ES-I3 (cell line): ENCODE measurements around the gene TRPC4.

Experiments
- H3K36me3 ChIP-seq: 2 replicates; pipeline ENCODE4 v1.6.1; 2013; ENCODE audit warnings: mild to moderate bottlenecking, low read length, control low read depth, moderate library complexity; ENCODE audit not compliant: insufficient read depth
- H3K4me1 ChIP-seq: 2 replicates; pipeline ENCODE4 v1.6.1; 2013; ENCODE audit warnings: mild to moderate bottlenecking, control low read depth, low read length; ENCODE audit not compliant: insufficient read depth
- H3K9ac ChIP-seq: 2 replicates; pipeline ENCODE4 v1.6.1; 2013; ENCODE audit warnings: low read depth, mild to moderate bottlenecking, low read length, moderate library complexity
- H3K9me3 ChIP-seq: 2 replicates; pipeline ENCODE4 v1.6.1; 2013; ENCODE audit warnings: mild to moderate bottlenecking, low read length, moderate library complexity; ENCODE audit not compliant: control insufficient read depth, insufficient read depth

Gene TRPC4

GRCh38 chr13:37681281-37682032 lies 188.1 kb downstream of the TRPC4 start:
- no peaks in the 10 kb centered on the region for H3K9me3 ChIP-seq
- no peaks in the 10 kb centered on the region for H3K4me1 ChIP-seq
- no peak overlapping the region for H3K9ac ChIP-seq
- no peaks in the 10 kb centered on the region for H3K36me3 ChIP-seq

GRCh38 chr13:37680137-37680536 lies 189.4 kb downstream of the TRPC4 start:
- Histone ChIP-seq H3K36me3 (no peaks in the 10 kb centered on the region), H3K4me1 (no peaks in the 10 kb centered on the region), H3K9ac (no peak overlapping the region), H3K9me3 (no peaks in the 10 kb centered on the region)

GRCh38 chr13:37679043-37679442 lies 190.5 kb downstream of the TRPC4 start:
- no peaks in the 10 kb centered on the region for H3K4me1 ChIP-seq
- H3K36me3 ChIP-seq = no peaks in the 10 kb centered on the region
- H3K9ac ChIP-seq = no peak overlapping the region
- no peaks in the 10 kb centered on the region for H3K9me3 ChIP-seq

DNA sequence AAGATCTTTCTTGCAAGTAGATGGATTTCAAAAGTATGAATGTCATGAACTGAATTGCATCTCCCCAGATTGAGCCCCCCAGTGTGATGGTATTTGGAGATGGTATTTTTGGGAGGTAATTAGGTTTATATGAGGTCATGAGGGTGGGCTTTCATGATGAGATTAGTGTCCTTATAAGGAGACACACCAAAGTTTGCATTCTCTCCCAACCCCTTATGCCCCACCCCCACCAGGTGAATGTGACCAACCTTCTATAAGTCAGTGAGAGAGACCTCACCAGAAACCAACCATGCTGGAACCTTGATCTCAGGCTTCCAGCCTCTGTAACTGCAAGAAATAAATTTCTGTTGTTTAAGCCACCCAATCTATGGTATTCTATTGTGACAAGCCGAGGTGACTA lies 199.7 kb downstream of the TRPC4 start:
- no peaks in the 10 kb centered on the region for H3K36me3 ChIP-seq
- no peak overlapping the region for H3K9ac ChIP-seq
- no peaks in the 10 kb centered on the region for H3K9me3 ChIP-seq
- H3K4me1 ChIP-seq = peaks cover 10% of the 10 kb centered on the region; the same call in 1 of the 2 replicates

- Histone ChIP-seq H3K9me3 (no peaks in the 10 kb centered on the region), H3K36me3 (no peaks in the 10 kb centered on the region), H3K4me1 (peaks cover 10% of the 10 kb centered on the region; the same call in 1 of the 2 replicates), H3K9ac (no peak overlapping the region)
Measured at GRCh38 chr13:37667702-37668101, 201.9 kb downstream of the TRPC4 start.

DNA sequence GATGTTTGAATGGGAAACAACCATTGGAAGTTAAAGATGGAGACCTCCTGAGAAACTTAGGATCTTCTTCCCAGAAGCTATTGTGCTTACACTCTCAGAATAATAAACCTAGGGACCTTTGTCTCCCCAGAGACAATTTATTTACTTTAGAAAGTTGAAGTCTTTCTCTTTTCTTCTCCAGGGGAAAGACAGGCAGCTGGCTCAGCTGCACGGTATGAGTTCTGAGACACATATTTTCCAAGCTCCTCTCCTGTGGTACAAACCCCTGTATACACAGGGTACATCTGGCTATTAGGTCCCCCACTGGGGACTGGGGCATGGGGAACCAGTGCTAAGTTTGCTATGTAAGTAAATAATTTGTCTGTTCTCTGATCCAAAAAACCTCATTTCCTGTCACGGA lies 203.5 kb downstream of the TRPC4 start:
- Histone ChIP-seq H3K4me1 (peaks cover 10% of the 10 kb centered on the region; the same call in 1 of the 2 replicates), H3K9me3 (no peaks in the 10 kb centered on the region), H3K36me3 (no peaks in the 10 kb centered on the region), H3K9ac (no peak overlapping the region)

GRCh38 chr13:37665420-37665819 lies 204.2 kb downstream of the TRPC4 start:
- no peaks in the 10 kb centered on the region for H3K9me3 ChIP-seq
- H3K9ac ChIP-seq = no peak overlapping the region
- no peaks in the 10 kb centered on the region for H3K36me3 ChIP-seq
- H3K4me1 ChIP-seq = peaks cover 10% of the 10 kb centered on the region; the same call in 1 of the 2 replicates

DNA sequence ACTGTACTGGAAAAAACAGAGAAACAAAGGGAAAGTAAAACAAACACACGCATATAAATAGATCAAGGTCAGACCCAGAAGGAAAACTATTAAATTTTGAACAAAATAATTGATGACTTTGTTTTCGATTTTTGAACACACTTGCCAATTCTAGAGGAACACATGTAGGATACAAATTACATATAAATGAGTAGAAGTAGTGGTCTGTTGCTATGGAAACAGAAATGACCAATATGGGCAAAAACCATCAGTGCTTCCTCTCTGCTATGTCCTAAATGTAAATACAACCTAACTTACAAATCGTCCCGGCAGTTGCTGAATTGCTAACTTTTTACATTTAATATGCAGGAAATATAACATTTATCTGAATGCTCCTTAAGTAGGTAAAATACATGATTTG lies 205.8 kb downstream of the TRPC4 start:
- H3K9ac ChIP-seq = no peak overlapping the region
- peaks cover 10% of the 10 kb centered on the region; the same call in 1 of the 2 replicates for H3K4me1 ChIP-seq
- H3K9me3 ChIP-seq = no peaks in the 10 kb centered on the region
- H3K36me3 ChIP-seq = no peaks in the 10 kb centered on the region

DNA sequence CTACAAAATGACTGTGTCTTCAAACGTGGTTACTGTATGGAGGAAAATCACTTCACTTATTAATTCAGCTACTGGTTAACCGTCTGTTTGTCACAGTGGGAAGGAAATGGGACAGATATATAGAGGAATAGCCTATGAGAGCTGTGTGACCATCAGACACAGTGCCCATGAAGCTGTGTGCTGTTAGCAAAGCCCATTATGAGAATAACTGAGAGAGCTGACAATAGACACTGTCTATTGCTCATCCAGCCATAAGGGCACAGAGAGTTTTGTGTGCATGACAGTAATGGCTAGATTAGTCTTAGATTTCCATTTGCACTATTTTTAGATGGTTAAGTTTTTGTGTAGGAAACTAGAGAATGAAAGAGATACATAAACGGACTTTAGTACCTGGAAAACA lies 206.9 kb downstream of the TRPC4 start:
- Histone ChIP-seq H3K9me3 (no peaks in the 10 kb centered on the region), H3K4me1 (peaks cover 10% of the 10 kb centered on the region; the same call in 1 of the 2 replicates), H3K9ac (no peak overlapping the region; the same call in 1 of the 2 replicates), H3K36me3 (no peaks in the 10 kb centered on the region)

- H3K9me3 ChIP-seq = no peaks in the 10 kb centered on the region
- no peaks in the 10 kb centered on the region for H3K36me3 ChIP-seq
- no peak overlapping the region for H3K9ac ChIP-seq
- no peaks in the 10 kb centered on the region for H3K4me1 ChIP-seq
Measured at GRCh38 chr13:37657956-37658355, 211.6 kb downstream of the TRPC4 start.

- Histone ChIP-seq H3K4me1 (no peaks in the 10 kb centered on the region), H3K36me3 (no peaks in the 10 kb centered on the region), H3K9ac (no peak overlapping the region), H3K9me3 (no peaks in the 10 kb centered on the region; the same call in 1 of the 2 replicates)
Measured at GRCh38 chr13:37657134-37657533, 212.4 kb downstream of the TRPC4 start.

DNA sequence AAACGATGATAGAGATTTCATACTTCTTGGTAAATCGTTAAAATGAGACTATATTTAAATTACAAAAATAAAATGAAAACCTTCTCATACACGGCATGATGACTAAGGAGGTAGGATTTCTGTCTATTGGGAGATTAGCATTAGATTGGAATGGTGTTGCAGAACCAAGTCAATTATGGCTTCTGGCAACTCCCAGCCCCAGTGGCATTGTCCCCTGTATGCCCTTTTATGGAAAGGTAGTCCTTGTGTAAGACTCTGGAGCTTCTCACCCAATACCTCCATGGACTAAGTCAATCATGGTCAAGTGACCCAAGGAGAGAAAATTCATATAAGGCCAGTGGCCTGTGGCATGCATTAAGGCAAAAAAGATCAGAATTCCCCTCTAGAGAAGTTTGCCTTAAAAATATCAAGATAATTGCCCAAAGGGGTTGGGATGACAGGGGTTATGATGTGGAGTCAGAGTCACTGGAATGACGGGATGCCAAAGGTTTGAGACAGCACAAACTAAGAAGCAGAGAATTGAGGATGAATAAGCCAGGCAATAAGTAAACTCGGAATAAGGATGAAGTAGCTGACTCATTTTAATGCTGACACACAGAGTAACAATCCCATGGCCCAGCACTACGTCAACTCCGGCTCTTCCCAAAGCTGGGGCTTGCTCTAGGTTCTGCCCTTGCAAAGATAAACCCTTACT lies 213.2 kb downstream of the TRPC4 start:
- Histone ChIP-seq H3K4me1 (no peaks in the 10 kb centered on the region), H3K9ac (no peak overlapping the region), H3K9me3 (no peaks in the 10 kb centered on the region; the same call in 1 of the 2 replicates), H3K36me3 (no peaks in the 10 kb centered on the region)

DNA sequence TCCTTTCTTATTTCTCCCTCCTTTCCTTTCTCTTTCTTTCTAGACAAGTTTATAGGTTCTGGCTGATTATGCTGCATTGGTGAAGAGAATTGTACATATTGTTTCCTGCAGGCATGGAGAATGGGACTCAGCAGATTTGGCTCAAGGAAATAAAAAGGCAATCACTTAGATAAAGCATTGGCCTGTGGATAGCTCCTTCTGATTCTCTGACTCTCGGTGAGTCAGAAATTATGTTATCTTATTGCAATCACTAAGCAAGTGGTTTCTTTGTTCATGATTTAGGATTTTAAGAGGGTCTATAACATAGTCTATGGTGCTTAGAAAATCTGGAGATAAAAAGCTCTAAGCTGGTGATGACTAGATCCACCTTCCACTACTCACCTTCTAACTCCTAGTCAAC lies 217.0 kb downstream of the TRPC4 start:
- no peak overlapping the region for H3K9ac ChIP-seq
- H3K4me1 ChIP-seq = 0 out of 2 replicates have a peak, but pooled peaks cover under 1% of the 10 kb centered on the region
- H3K36me3 ChIP-seq = no peaks in the 10 kb centered on the region
- H3K9me3 ChIP-seq = no peaks in the 10 kb centered on the region; the same call in 1 of the 2 replicates

DNA sequence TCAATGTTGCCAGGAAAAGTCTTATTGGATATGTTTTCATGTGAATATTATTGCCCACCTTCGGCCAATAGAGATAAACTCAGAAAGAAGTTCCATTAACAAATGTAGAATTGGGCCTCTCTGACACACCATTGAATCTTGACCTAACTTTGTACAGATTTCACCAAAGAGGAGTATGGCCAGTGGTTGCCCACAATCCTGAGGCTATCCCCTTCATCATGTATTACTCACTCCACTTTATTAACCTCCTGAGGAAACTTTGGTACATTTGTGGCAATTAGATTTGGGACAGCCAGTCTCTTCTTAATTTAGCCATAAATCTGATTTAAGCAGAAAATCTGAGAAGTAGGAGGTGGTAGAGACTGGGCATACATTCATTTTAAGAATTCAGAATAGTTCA lies 217.7 kb downstream of the TRPC4 start:
- Histone ChIP-seq H3K4me1 (0 out of 2 replicates have a peak, but pooled peaks cover 7% of the 10 kb centered on the region), H3K36me3 (no peaks in the 10 kb centered on the region), H3K9me3 (no peaks in the 10 kb centered on the region; the same call in 1 of the 2 replicates), H3K9ac (no peak overlapping the region)

GRCh38 chr13:37648609-37649008 lies 221.0 kb downstream of the TRPC4 start:
- Histone ChIP-seq H3K9ac (no peak overlapping the region), H3K36me3 (no peaks in the 10 kb centered on the region), H3K9me3 (no peaks in the 10 kb centered on the region; the same call in 1 of the 2 replicates)

More at GRCh38 chr13:37648609-37649008, 221.0 kb downstream of the TRPC4 start:
- H3K4me1 ChIP-seq = peaks cover 15% of the 10 kb centered on the region; the same call in 1 of the 2 replicates
